HG03457 (cell line): ENCODE data around the gene AGPAT3.

Experiments used
- ATAC-seq: cut with Tn5 transposase; IDR thresholded peaks from one replicate; pipeline ENCODE4 v1.9.1; 2021; ENCODE audit warnings: moderate number of reproducible peaks; ENCODE audit not compliant: unreplicated experiment

The AGPAT3 gene

DNA sequence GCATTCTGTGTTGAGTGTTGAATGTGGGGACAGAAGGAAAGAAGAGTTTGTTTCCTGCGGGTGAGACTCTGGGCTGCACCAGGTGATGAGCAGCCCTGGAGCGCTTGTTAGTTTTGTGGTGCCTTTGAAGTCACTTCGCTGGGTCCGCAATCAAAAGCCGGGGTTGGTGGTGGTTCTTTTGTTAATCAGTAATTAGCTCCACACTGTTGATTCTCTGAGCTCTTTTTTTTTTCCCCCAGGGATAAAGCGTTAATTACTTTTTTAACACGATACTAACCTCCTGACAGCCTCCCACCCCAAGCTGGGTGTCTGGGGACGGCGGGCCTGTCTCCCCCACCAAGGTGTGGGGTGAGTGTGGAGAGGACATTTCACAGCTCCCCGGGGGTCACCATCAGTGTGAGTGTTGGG lies 56.6 kb downstream of the AGPAT3 start:
- no peak for ATAC-seq

DNA sequence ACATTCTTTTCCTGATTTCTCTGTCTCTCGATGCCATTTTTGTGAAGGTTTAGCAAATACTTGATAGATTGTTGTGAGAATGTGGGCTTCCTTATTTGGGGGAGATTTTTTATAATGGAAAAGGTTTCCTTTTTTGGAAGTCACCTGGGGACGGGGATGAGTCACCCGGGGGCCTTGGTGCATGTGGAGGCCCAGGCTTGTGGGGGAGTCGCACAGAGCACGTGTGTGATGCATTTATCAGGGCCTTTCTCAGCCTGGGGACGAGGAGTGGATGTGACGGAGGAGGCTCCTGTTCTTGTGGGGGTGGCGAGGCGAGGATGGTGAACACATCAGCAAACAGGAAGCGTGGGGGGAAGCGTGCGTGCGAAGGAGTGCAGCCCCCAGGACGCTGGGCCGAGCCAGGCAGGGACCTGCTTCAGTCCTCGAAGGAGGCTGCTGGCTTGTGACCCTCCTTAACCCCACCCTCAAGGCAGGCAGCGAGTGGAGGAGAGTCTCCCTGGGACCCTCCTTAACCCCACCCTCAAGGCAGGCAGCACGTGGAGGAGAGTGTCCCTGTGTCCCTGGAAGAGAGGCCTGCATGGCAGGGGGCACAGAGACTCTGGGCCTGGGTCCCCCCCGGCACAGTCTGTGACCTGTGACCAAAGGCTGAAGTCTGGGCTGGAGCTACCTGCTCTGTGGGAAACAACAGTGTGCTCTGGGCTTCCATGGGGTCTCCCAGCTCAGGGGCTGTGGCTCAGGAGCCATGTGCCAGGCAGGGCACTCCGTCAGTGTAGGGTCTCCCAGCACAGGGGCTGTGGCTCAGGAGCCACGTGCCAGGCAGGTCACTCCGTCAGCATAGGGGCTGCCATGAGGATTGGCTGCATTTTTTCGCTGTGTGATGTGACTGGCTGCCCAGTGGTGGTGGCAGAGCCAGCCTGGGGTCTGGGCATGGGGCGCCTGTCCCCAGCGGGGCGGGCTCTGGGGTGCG lies 57.2 kb downstream of the AGPAT3 start:
- ATAC-seq: no peak

DNA sequence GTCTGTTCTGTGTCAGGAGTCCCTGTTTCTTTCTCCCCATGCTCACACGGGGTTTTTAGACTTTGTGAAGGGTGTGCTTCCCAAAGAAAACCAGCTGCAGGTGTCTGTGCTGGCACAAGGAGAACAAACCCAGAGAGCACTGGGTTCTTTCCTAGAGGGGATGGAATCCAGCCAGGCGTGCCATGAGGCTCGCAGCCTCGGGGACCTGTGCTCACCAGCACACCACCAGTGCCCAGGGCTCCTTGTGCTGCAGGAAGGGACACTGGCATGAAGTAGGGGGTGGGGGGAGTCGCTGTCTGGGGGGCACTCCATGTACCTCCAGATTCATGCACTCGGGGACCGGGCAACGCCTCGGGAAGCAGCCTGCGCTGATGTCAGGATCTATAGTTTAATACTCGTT lies 57.9 kb downstream of the AGPAT3 start:
- no peak for ATAC-seq

DNA sequence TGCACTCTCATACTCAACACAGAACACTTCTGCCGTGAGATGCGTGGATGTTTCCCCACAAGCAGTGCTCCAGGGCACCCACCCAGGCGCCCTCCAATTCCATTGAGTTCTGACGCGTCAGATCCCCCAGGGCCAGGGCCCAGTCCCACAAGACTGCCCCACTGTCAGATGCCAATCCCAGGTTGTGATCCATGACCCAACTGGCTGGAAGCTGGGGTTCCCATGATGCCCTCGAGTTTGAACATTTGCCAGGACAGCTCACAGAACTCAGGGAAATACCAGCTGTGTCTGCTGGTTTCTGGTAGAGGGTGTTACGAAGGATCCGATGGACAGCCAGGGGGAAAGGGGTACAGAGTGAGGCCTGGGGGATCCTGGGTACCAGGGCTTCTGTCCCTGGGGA lies 58.4 kb downstream of the AGPAT3 start:
- no peak for ATAC-seq

DNA sequence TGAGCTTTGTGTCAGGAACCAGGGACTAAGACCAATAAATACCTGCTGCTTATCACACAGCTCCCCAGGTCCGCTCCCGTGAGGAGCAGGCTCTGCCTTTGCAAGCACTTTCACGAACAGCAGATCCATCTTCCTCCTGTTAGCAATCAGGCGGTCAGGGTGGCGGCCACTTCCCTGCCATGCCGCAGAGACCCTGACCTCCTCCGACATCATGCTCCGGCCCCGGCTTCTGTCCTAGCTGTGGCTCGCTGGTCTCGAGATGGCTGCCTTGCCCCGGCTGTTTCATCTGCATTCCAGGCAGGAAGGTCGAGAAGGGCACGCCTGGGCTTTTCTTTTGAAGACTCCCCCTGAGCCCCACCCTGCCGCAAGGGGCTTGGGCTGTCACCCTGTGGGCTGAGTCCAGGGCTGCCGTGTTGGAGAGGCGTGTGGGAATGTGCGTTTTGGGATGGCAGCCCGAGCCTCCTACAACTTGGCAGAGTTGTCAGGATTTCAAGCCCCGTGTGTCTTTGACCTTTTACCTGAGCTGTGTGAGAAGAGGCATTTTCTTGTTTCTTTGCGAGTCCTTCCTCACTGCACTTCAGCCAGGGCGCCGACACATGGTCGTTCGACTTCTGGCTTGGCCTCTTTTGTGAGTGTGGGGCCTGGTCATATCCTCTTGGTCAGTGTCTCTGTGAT lies 59.5 kb downstream of the AGPAT3 start:
- ATAC-seq: no peak

DNA sequence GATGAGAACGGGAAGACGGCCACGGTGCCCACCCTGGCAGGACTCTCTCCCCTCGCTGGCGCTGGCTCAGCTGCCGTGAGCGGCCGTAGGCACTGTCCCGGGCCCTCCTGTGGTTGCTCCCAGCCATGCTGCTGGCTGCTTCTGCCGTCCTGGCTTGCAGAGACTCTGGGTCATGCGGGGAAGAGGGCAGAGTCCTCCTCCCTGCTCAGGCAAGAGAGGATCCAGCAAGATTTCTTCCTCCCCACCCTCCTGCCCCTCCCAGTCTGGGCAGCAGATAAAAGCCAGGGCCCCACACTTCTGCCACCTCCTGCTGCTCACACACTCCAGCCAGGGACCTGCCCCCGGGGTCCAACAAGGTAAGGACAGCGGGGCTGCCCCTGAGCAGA lies 60.1 kb downstream of the AGPAT3 start:
- ATAC-seq: no peak

DNA sequence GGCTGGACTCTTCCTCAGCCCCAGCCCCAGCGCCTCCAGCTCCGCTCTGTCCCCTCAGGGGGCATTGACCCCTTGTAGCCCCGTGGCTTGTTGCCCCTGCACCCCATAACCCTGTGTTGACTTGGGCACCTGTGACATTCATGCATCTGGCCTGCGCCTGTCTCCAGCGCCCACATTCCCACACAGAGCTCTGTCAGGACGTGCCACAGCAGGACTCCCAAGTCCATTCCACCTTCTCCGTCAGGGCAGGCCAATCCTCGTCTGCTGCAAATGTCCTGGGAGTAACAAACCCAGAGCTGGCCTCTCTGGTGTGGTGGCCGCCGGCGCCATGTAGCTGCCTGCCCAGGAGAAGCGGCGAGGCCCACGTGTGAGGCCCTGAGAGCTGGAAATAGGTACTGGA lies 60.6 kb downstream of the AGPAT3 start:
- ATAC-seq: no peak

DNA sequence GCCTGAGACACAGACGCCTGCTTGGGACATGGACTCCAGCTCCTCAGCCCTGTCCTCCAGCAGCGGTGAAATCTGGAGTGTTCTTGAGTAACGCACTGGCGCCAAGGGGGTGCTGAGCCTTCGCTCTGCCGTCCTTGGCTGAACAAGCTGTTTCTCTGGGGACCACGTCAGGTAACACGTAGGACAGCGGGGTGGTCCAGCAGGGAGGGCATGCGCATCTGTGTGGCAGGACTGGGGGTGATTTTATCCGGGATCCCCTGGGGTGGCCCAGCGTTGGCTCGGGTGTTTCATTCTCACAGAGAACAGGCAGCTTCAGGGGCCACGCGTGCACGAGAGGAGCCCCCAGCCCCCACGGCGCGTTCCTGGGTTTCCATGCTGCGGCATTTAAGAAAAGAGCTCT lies 61.2 kb downstream of the AGPAT3 start:
- no peak for ATAC-seq

DNA sequence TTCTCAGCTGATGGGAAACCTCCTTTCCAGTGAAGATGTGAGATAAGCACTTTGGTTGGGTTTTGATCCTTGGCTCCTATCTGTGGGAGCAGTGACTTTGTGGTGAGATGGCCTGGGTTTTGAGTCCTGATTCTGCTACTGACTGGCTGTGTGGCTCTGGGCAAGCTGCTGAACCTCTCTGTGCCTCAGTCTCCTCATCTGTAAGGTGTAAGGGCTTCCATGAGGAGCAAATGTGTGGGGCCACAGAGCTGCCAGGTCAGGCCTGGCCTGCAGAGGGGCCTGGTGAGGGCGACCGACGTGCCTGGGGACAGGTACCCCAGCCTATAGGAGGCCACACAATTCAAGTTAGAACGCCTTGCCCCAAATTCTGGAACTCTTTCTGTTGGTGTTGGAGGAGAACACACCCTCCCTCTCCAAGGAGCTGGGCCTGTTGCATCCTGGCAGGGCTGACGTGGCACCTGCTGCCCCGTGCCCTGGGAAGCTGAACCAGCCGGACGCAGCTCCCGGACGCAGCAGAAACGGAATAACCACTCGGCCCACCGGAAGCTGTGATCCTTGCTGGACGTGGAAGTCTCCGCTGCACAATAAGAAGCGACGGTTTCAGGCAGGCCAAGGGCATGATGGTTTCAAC lies 62.7 kb downstream of the AGPAT3 start:
- no peak for ATAC-seq

DNA sequence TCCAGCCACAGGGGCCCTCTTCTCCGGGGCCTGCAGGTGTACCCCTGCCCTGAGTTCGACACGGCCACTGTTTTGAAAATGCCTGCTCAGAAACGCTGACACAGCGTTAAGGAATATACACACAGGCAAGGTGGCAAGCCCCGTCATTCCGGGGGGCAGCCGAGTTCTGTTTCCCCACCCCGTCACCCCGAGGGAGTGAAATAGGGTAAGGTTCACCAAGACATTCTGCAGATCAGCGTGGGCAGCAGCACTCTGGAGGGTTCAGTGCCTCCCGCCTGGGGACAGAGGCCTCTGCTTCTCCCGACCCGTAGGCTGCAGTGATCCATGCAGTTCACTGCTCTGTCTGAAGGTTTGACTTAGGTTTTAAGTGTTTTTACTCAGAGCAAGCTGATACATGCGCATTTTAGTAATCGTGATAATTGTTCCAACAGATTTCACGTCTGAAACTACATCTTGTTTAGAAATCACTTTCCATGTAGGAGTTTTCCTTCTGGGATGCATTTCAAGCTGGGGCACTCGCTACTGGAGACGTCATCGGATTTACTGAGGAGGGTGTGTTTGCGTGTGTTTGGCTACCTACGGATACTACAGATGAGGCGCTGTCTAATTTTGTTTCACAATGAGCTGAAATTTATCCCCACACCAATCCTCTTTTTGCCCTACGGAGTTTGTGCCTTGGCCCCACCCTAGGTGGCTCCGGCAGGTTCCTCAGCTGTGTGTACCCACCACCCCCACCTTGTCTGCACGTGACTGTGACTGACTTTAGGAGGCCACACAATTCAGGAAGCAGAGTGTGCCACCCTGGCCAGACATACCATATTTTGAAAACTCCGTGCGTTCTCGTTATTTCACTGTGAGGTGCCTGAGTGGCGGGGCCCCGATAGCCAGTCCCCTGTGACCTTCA lies 63.5 kb downstream of the AGPAT3 start:
- ATAC-seq: no peak

DNA sequence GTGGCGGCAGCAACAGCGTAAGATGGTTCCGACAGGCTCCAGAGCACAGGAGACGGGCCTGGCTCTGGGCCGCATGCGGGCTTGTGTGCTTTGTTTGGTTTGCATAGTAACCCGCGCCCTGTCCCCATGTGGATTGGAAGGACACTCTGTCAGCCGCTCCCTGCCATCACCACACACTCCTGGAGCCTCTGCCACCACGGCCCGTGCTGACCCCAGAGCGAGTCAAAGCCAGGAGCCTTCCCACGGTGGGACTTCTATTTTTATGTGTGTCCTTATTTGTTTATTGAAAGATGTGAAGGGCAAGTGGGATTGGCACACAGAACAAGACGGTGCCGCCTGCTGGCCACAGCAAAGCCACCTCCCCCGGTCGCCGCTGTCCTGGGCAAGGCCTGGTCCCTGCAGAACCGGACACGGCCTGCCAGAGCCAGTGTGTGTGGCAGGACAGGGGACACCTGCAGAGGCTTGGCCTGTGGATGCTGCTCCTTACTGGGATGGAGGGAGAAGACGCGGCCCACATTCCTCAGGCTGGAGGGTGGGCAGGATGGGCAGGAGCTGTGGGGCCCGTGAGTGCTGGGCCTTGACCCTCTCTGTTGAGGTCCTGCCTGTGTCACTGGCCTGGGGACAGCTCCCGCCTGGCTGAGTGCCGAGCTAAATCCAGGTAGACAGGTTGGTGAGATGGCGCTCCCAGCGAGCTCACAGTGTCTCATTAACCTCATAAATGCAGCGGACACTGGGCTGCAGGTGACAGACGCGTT lies 64.4 kb downstream of the AGPAT3 start:
- ATAC-seq: no peak

DNA sequence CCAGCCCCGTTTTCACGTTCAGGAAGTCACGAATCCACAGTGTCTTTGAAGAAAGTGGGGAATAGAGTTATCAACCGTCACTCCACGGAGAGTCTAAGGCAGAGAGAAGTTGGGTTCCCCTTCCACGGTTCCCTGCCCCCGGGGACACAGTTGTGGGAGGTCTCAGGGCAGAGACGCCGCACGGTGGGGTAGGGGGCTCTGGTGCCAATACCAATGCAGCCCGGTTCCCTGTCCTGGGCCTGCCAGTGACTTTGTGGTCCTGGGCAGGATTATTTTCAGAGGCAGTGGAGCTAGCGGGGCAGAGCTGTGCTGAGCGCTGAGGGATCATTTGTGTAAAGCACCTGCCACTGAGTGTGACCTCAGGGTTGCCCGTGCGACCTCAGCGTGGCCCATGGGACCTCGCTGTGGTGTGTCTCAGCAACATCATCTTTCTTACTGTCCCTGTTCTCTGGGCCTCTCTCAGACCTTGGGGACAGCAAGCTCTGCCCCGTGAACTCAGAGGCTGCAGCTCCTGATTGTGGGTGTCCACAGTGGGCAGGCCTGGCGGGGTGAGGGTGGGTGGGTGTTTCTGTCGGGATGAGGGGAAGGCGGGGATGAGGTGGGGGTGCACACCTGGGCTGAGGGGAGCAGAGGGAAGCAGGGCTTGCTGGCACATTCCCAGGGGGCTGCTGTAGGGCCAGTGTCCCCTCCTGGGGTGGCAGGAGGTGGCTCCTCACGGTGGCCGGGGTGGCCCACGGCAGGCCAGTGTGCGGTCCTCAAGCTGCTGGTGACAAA lies 65.2 kb downstream of the AGPAT3 start:
- no peak for ATAC-seq

DNA sequence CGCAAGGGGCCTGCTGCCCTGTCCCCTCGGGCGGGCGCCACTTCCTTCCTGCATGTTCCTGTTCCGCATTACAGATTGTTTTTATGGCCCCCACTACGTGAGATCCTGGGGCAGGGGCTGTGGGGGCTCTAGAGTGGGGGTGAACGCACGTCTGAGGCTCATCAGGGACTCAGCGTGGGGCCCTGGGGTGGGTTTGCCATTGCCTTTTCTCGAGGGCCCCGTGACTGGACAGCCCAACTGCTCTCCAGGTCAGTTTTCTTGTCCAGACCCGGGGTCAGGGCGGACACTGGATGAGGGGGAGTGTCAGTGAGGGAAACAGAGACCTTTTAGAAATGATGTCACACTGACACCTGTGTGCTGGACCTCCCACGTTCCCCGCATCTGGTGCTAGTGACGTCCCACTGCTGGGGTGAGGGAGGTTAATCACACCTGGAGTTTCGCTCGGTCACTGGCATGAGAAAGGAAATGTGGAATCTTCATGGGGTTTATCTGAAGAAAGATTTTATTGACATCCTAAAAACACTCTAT lies 65.9 kb downstream of the AGPAT3 start:
- ATAC-seq: no peak

DNA sequence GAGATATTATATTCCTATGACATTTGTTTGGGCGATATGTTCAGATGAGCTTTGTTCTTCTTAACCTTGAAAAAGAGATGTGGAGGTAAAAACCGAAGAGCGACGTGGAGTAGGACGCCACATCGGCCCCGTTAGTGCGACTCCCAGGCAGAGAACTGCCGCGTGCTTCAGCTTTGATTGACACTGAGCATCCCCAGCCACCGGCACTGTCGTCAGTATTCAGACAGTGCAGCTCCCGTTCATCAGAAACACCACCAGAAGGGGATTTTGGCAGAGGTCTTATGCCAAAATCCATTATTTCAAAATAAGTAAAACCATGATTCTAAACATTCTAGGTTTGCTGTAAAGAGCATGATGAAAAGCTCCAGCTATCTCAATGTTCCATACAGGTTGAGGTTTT lies 66.5 kb downstream of the AGPAT3 start:
- ATAC-seq: no peak

DNA sequence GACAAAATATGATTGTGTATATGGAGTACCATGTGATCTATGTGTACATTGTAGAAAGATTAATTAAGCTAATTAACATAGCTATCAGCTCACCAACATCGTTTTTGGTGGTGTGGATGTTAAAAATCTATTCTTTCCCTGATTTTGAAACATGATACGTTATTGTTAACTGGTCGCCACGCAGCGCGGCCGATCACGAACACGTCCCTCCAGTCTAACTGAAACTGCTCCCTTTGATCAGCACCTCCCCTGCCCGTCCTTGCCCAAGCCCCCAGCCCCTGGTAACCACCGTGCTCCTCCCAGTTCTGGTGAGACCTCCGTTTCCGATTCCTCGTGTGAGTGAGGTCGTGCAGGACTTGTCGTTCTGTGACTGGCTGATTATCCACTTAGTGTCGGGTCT lies 67.0 kb downstream of the AGPAT3 start:
- ATAC-seq: no peak

DNA sequence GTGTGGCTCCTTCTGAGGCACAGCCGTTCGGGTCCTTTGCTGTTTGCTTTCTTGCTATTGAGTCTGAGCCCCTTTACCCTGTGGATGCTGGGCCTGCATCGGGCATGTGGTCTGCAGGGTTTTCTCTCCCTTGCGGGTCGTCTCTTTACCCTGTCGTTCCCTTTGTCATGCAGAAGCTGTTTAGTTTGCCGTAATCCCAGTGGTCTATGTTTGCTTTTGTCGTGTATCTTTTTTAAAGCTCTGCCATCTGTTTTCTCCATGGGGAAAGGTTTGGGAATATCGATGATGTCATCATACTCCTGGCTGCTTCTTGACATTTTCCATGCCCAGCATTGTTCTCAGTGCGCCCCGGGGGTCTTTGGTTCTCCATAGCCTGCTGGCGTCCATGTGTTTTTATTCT lies 68.2 kb downstream of the AGPAT3 start:
- ATAC-seq: no peak

DNA sequence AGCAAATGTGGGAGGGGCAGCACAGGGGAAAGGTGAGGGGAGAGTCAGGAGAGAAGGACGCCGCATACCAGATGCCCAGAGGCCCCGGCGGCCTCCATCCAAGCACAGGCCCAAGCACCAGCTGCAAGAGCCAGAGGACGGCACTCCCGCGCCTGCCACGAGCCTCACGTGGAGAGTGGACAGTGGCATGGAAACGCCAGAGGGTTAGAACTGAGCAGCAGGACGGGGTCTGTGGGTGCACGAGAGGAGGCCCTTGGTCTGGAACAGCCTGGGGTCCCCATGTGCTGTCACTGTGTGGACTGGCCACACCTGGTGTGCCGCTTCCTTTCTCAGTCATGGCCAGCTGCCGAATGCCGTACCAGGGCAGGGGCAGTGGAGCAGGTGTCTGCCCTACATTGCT lies 68.7 kb downstream of the AGPAT3 start:
- no peak for ATAC-seq

DNA sequence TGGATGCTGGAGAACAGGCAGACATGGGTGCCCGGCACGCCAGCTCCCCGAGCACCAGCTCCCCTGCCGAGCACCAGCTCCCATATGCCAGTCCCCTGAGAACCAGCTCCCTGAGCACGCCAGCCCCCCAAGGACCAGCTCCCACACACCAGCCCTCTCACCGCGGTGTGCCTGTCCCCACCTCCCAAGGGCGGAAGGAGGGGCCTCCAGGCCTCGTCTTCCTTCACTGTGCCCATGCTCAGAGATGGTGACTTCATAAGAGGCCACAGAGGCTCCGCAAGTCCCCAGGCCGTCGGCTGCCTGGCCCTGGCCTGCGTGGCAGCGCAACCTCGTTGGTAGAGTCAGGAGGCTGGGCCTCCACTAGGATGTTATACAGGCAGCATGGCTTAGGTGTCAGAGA lies 69.1 kb downstream of the AGPAT3 start:
- no peak for ATAC-seq
